GM21825 (cell line): Measurements from ENCODE around the gene TSNAX.

Experiments used
- ATAC-seq: cut with Tn5 transposase; IDR thresholded peaks from one replicate; pipeline ENCODE4 v1.9.1; 2021; ENCODE audit warnings: mild to moderate bottlenecking, moderate library complexity; ENCODE audit not compliant: unreplicated experiment

TSNAX gene

DNA sequence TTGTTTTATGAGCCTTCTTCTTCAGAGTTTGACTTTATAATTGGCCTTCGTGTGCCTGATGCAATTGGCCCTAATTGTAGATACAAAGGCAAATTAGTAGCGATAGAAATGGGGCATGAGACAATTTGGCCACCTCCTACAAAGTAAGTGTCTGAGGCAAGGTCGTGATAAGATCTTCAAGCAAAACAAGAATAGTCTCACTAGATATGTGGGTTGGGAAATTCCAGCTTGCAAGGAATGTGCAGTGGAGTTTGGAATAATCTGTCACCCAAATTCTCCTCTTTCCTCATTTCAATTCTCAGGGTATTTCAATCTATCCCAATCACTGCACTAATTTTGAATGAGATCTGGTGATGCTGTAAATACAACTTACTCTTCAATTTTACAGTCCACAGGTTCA is 11.4 kb upstream of the TSNAX start:
- ATAC-seq, result no peak

DNA sequence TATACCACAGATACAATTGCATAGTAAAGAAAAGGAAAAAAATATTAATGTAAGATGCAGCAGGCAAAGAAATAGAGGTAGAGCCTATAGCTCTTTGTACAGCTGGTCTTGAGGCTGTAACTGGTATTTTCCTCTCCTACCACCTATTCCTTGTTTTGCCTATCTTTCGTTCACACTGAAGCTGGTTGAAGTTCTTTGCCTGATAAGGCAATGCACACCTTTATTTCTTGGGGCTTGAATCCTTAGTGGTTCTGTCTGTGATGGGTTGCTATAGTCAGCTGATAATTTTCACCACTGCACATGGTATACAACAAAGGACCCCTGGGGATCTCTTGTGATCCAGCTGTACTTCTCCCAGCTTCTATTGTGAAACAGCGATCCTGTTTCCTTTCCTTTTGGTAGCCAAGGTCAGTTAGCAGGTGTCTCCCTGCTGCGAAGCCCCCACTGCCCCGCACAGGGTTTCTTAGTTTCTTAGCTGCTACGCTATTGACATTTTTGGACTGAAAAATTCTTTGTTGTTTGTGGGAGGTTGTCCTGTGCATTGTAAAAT is 9.9 kb upstream of the TSNAX start:
- ATAC-seq, result no peak

DNA sequence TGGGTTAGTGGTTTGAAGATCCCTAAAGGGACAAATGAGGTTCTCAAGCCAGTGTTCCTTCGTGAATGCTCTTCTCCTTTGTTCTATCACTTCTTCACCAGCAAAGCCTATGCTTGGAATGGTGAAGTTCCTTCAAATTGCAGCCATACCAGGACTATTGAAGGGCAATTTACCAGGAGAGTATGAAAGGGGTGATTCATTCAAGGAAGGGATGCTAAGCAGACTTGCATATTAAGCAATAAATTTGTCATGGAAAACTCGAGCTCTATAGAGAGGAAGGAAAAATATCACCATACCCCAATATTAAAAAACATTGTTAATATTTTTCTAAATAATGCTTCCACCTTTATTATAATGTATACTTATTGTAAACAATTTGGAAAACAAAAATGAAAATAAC is 9.3 kb upstream of the TSNAX start:
- no peak for ATAC-seq

DNA sequence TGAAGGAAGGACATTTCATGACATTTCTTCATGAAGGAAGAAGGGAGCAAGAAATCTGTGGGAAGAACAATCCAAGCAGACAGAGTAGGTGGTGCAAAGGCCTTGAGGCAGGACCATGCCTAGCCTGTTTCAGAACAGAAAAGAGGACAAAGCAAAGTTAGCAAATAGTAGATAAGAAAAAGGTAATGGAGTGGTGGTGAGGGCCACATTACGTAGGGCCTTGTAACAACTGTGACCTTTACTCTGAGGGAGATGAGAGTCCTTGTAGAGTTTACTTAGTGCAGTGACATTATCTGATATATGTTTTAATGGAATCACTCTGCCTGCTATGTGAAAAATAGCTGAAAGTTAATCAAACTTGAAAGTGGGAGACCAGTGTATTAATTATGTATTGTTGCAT is 6.4 kb upstream of the TSNAX start:
- no peak for ATAC-seq

DNA sequence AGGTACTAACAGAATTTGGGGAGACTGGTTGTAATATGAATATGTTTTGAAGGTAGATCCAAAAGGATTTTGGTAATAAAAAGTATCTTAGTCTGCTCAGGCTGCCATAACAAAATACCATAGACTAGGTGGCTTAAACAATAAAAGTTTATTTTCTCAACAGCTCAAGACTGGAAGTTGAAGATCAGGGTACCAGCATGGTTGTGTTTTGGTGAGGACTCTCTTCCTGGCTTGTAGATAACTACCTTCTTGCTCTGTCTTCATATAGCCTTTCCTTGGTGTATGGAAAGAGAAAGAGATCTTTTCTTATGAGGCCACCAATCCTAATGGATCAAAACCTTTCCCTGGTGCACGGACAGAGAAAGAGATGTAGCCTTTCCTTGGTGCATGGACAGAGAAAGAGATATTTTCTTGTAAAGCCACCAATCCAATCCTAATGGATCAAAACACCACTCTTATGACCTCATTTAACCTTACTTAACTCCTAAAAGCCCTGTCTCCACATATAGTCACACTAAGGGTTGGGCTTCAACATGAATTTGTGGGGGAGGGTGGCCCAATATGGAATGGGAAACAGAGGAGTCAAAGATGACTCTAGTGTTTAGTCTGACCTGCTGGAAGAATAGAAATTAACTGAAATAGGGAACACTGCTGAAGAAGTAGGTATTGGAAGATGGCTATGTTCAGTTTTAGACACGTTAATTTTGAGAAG is 5.4 kb upstream of the TSNAX start:
- no peak for ATAC-seq

DNA sequence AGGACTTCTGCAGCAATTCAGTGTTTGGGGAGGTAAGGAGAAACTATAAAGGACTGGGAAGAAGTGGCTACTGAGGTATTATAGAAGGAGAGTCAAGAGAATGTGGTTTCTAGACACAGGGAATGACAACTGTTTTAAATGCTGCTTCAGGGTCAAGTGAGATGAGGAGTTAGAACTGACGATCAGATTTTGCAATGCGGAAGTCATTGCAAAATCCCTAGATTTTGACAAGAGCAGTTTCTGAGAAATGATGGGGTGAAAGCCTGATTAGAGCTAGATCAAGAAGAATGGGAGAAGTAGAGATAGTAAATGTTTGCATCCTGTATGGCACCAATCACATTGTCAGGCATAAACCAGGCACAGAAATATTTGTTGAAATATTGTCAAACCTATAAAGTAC is 4.7 kb upstream of the TSNAX start:
- ATAC-seq, result no peak

DNA sequence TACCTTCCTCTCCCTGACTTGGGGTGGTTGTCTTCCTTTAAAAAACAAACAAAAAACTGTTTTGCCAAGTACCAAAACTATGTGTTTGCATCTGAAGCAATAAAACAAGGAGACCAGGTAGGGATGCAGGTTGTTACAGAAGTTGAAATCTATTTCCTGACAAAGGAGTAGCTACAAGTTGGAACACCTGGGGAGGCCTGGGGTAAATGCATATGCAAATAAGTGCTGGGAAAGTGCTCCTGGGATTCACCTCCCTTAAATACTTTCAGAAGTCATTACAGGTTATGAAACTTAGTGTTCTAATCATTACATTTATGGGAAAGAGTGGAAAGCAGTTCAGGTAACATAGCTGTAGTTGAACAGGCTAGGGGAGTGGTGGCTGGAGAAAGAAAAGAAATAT is 1.9 kb upstream of the TSNAX start:
- ATAC-seq, result no peak

DNA sequence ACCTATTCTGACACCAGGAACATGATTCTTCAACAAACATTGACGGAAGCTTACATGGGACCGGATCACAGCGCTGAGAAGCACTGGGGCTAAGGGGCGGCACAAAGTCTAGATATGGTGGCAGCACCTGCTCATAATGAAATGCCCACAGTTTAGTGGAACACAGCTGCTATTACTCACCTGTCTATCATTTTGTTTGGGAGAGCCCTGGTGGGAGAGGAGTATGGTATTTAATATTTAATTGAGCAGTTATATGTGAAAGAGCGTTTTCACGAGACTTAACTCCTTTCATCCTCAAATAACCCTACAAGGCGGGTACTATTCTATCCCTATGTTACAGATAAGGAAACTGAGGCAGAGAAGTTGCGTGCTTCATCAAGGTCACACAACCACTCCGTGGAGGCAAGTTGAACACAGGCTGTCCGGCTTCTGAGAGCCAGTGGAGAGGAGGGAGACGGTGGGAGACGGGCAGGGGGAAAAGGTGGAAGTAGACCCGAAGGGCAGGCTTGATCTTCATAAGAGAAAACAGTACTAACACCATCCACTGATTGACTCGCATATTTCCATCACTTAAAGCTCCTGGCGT is 790 bp upstream of the TSNAX start:
- ATAC-seq, result peak; percentile 7

DNA sequence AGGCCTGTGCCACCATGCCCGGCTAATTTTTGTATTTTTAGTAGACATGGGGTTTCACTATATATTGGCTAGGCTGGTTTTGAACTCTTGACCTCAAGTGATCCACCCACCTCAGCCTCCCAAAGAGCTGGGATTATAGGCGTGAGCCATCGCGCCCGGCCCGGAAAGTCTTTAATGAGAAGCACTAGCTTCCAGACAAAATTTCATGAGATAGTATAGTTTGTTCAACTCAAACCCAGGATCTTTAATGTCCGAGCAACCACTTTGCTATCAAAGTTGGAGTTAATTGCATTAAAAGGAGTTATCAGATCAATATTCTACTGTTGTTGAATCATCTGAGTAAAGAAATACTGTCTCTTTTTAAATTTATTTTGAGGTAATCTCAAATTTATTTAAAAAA is 4.8 kb downstream of the TSNAX start:
- no peak for ATAC-seq

DNA sequence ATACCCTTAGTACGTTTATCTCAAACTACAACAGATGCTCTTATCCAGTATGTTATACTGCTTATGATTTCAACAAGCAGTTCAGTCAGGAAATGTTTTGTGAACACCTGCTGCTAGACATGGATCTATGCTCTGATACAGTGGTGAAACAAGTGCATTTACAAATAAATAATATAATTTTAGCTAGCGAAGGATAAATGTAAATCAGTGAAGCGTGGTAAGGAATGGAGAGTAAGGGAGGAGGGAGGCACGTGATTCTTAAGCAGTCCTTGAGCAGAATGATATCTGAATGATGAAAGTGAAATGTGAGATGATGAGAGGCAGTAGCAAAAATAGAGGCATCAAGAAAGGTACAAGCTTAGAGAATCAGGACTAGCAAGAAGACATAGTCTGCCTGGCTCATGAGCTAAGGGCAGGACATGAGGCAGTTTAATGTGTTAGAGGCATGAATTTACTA is 6.3 kb downstream of the TSNAX start:
- ATAC-seq, result no peak

DNA sequence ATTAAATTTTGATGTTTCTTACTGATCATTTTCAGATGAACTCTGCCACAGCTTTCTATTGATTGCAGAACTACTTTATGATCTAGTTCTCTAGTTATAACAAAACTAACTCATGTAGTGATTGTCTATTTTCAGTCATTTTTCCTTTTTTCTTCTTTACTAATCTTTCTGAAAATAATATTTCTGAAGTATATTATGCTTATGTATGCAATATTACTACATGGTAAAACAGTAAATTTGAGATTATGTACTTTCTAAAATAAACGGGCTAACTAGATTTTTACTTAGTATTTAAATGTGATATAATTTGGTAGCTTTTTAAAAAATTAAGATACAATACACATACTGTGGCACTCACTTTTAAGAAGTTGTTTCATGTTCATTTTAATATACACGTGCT is 7.6 kb downstream of the TSNAX start:
- ATAC-seq, result no peak

DNA sequence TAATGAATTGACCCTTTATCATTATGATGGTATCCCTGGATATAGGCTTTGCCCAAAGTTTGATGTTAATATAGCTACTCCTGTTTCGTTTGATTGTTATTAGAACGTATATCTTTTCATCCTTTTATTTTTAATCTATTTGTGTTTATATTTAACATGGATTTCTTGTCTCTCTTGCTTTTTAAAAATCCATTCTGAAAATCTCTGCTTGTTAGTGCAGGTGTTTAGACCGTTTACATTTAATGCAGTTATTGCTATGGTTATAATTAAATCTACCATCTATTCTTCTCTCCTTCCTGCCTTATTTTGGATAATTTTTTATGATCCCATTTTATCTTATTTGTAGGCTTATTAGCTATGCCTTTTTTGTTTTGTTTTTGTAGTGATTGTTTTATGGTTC is 12.4 kb downstream of the TSNAX start:
- ATAC-seq, result no peak

DNA sequence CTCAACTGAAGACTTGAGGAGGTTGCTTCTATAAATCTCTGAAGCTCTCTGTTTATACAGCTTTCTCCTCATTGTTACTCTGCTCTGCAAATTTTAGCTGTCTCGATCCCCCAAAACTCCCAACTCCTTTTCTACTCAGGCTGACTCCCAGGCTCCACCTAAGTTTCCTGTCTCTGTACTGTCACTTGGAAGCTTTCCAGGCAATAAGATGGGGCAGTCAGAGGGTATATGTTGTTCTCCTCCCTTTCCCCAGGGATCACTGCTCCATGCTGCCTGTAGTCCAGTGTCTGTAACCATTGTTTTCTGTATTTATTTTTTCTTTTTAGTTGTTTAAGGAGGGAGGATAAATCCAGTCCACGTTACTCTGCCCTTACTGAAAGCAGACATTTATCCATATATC is 13.4 kb downstream of the TSNAX start:
- ATAC-seq, result no peak

DNA sequence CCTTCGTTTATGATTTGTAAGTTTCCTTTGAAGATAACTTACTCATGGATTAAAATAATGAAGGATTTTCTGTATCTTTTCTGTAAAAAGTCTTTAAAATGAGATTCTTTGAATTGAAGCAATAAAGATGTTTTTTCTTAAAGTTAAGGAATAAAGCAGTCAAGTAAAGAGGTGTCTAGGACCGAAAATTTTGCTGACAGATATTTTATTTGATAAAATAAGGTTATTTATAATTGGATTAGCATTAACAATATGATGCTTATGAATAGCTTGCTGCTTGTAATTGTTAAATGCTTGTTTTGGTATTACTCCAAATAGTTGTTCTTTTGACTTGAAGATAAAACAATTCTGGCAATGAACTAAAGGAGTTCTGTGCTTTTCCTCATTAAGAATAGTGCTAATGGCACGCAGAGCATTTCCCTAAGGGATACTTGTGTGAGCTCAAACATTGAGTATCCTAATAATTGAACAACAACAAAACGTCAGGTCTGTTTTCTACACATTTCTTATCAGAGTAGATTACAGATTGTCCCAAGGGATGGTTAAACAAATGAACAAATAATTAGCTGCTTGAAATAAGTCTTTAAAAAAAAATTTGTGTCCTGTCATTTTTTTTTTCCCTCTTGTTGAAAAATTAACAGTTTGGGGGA is 16.6 kb downstream of the TSNAX start:
- no peak for ATAC-seq

DNA sequence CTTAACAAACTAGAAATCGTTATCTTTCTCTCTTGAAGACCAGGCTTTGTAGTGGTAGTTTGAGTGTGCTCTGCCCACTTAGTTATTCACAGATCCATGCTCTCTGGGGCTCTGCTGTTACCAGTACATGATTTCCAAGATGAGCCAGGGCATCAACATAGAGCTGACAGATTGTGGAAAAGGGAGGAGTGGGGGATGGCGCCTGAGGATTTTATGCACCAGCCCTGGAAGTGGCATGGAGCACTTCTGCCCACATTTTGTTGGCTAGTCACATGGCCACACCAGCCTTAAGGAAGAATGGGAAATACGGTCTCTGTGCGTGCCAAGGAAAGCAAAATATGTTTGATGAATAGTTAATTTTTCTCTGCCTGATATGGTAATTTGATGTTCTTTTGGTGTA is 18.2 kb downstream of the TSNAX start:
- no peak for ATAC-seq

DNA sequence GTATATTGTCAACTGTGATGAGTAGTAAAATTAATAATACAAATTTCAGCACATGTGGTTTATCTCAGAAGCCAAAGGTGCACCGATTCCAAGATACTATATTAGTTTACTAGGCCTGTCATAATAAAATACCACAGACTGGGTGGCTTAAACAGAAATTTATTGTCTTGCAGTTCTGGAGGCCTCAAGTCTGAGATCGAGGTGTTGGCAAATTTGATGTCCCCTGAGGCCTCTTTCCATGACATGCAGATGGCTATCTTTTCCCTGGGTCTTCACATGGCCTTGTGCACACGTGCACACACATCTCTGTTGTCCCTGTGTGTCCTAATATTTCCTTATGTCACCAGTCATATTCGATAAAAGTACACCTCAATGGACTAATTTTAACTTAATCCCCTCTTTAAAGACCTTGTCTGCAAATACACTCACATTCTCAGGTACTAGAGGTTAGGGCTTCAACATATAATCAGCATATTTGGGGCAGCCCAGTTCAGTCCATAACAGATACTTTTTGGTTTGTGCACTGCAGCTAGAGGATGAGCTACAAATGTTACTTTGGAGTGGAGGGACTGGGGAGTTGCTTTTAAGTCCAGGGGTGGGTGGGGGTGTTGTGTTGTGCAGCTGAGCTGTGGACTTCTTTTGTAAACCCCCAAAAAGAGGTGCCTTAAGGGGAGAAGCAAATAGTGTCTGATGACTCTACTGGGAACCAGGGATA is 21.4 kb downstream of the TSNAX start:
- ATAC-seq, result no peak

DNA sequence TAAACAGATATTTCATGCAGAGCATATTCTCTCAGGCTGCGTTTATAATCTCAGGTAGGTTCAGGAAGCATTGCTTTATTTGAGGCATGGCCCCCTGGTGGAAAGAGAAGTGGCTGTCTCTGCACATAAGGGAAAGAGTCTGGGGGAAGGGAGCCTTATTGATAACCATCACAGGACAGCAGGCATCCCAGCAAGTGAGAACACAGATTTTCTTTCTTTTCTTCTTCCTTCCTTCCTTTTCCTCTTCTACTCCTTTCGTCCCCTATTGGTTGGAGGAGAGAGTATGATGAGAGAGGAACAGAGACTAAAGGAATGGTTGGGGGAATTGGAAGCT is 21.9 kb downstream of the TSNAX start:
- no peak for ATAC-seq

DNA sequence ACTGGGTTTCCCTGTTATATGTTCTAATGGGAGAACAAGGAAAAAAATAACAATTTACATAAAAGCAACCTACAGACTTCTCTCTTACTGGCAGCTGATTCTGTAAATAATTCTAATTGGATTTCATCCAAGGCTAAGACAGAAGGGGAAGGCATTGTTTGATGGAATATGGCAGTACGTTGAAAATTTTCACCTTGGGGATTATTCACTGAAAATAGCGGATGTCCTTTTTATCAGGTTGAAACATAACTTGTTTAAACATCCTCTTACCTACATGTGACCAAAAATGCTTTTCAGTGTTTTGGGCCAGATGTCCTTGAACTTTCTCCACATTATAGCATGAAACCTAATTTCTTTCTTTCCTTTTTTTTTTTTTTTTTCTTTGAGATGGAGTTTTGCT is 24.9 kb downstream of the TSNAX start:
- ATAC-seq, result no peak

DNA sequence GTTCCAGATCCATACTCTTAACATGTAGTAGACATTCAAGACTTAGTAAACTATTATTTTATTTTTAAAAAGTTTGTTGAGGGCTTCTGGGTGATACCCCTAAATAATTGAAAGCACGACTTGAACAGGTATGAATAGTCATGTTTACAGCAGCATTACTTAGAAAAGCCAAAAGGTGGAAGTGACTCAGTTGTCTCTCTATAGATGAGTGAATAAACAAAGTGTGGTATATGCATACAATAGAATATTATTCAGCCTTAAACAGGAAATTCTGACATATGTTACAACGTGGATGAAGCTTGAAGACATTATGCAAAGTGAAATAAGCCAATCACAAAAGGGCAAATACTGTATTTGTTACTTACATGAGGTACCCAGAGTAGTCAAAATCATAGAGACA is 26.5 kb downstream of the TSNAX start:
- no peak for ATAC-seq

DNA sequence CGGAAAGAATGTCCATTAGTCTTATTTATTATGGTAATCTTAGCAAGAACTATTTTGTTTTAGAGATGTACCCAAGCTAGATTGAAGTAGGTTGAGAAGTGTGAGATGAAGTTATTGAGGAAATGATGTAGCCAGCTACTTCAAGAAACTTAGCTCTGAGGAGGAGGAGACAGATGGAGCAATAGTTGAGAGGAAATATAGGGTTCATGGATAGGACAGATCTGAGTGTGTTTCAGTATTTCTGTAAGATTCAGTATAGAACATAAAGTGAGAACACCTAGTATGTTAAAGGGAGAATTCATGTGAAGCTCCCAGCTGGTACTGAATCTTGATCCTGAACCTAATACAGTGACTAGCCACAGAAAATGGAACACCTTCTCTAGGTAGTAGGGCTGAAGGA is 28.9 kb downstream of the TSNAX start:
- no peak for ATAC-seq

DNA sequence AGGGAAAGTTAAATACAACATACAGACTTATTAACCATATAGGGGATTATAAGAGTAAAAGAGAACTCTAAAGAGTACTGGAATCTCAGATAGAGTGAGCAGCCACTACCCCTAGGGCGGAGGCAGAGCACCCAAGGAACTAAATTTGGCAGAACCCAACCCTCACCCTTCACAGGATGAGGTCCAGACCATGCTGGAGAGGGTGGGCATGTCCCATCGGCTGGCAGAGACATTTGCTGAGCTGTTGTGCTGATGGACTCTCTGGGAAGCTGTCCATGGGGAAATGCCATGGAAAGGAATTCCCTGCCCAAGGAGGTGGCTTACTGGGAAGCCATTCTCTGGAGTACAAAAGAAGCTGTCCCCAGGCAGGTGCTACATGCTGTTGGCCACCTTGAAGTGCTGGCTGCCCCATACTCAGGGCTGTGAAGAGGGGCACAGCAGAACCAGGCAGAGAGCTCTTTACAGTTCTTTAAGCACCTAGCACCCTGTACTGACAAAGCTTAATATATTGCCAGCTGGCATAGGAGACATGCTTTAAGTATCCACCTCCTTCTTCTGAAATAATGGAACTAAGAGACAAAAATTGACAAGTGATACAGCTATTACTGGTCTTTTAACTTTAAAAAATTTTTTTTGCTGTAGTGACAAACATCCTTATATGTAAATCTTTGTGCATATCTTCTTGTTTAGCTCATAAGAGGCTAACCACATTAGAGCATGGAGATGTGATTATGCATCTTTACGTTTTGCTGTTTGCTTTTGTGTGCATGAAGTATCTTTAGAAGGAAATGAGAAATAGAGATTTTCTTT is 29.6 kb downstream of the TSNAX start:
- ATAC-seq, result no peak
